ENCODE data around the gene B3GLCT. TPM values are rescaled to one million over a fixed set of nuclear protein-coding genes. Genes with fewer than 3 reads are reported as not detected.

The B3GLCT gene
- 4.8 to 6.2 TPM (median 5.4 TPM) in 5 replicates for total RNA-seq (2022; extraction: Qiagen RNA extraction; ENCODE audit: low read depth)

DNA sequence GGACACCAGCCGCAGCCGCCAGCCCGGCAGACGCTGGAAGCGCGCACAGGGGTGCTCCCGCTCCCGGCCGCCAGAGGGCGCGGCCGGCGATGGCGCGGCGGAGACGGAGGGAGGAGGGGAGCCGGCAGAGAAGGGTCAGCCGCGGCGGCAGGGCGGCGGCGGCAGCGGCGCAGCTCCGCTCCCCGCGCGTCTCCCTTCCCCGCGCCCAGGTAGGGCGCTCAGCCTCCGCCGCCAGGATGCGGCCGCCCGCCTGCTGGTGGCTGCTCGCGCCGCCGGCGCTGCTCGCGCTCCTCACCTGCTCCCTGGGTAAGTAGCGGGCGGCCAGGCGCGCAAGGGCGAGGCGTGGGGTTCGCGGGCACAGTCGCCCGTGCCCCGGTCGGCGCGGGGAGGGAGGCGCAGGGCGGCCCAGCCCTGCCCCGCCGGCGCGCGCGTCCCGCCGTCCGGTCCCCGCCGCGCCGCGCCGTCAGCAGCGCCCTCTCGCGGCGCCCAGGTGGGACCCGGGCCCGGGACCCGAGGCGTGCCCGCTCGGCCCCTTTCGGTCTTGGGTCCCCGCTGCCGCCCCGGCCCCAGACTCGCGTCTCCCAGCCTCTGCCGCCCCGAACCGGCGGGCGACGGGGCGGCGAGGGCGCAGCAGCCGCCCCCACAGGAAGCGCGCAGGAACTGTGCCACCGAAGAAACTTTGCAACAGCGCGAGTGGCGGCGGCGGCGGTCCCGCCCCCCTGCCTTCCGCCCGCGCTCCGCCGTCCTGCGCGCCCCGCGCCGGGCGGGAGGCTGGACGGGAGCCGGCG, at the start of gene B3GLCT:
TSS of gene B3GLCT (plus strand) at position 127 of the 788 bp plus-strand sequence. CDS start at position 237, 110 bp downstream.

DNA sequence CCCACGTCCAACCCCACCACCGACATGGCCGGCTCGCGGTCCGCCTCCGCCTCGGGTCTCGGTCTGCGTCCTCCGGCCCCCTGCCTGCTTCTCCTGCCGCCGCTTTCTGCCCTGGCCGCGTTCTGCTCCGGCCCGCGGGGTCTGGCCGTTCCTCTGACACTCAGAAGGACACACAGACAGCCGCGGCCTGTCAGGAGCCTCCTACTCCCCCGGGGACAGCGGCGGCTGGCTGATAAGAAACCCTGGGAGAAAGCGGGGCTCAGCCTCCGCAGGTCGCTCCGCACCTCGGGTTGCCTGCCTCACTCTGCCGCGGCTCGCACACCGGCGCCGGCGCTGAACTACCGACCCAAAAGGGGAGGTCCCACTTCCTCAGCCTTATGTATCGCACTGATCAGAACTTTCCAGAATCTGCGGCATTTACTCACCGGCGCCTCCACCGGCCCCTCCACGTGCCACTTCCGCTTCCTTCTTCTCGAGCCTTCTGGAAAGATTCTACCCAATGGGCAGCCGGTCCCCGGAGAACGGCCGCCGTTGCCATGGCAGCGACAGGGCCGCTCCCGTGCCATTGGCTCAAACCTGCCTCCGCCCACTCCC, 38.1 kb upstream of the B3GLCT start, which contains the start of gene HSPH1:
TSS of gene HSPH1 (minus strand) at position 348 of the 594 bp plus-strand sequence. CDS start at position 26, 322 bp downstream.

Other genes with a start within 250 kb of the B3GLCT start
- gene HSPH1, start 38.1 kb upstream of the B3GLCT start, total RNA-seq (2022; extraction: Qiagen RNA extraction; ENCODE audit: low read depth) = 68.3 to 143 TPM (median 134 TPM) in 5 replicates

Measured in A549 treated with DMSO at 1 μM for 4 hours (cell line).